GM12878 (cell line): ENCODE measurements around the gene PINLYP. TPM values are rescaled to one million over a fixed set of nuclear protein-coding genes. Genes with fewer than 3 reads are reported as not detected.

Source experiments
- BHLHE40 ChIP-seq, 2 experiments: fragments of 450-650 bp in 1 of 2; IDR thresholded peaks; 2 replicates each; pipeline ENCODE4 v1.6.1; 2011 to 2017; ENCODE audit warnings: low read depth in 2 of 2, borderline replicate concordance in 1 of 2, improper control_type of control experiment in 1 of 2, low read length in 1 of 2, mild to moderate bottlenecking in 1 of 2
- CBFB ChIP-seq: IDR thresholded peaks from 2 replicates; pipeline ENCODE4 v1.6.1; 2016; ENCODE audit warnings: antibody characterized with exemption, low read depth
- CHD4 ChIP-seq: fragments of 200-600 bp; sonication (generic); IDR thresholded peaks from 2 replicates; pipeline ENCODE4 v1.6.1; 2016; ENCODE audit warnings: mild to moderate bottlenecking
- CREB1 ChIP-seq: IDR thresholded peaks from 2 replicates; pipeline ENCODE4 v1.6.1; 2012; ENCODE audit warnings: low read depth, mild to moderate bottlenecking, inconsistent platforms
- CUX1 ChIP-seq: IDR thresholded peaks from 2 replicates; pipeline ENCODE4 v1.6.1; 2012; ENCODE audit warnings: improper control_type of control experiment, low read depth, low read length; ENCODE audit not compliant: insufficient replicate concordance
- EED ChIP-seq: sonication (generic); IDR thresholded peaks from 2 replicates; pipeline ENCODE4 v1.6.1; 2016; ENCODE audit warnings: antibody characterized with exemption, low read depth
- FOXM1 ChIP-seq: IDR thresholded peaks from 2 replicates; pipeline ENCODE4 v1.6.1; 2012; ENCODE audit warnings: low read depth, mild to moderate bottlenecking, inconsistent platforms, low read length, moderate library complexity
- IKZF2 ChIP-seq, 2 experiments: fragments of 450-650 bp; IDR thresholded peaks; 2 replicates each; pipeline ENCODE4 v1.6.1; 2017; ENCODE audit warnings: mild to moderate bottlenecking in 2 of 2, moderate library complexity in 2 of 2
- KAT2A ChIP-seq: conservative IDR thresholded peaks from 2 replicates; pipeline ENCODE4 v1.6.1; 2011; ENCODE audit warnings: low read depth, low read length; ENCODE audit not compliant: control insufficient read depth
- KDM1A ChIP-seq: fragments of 200-600 bp; sonication (generic); IDR thresholded peaks from 2 replicates; pipeline ENCODE4 v1.6.1; 2016; ENCODE audit warnings: borderline replicate concordance
- MEF2B ChIP-seq: fragments of 450-650 bp; IDR thresholded peaks from 2 replicates; pipeline ENCODE4 v1.6.1; 2018; ENCODE audit warnings: mild to moderate bottlenecking, moderate library complexity; ENCODE audit not compliant: partially characterized antibody, poor library complexity, severe bottlenecking
- MTA3 ChIP-seq: IDR thresholded peaks from 2 replicates; pipeline ENCODE4 v1.6.1; 2012; ENCODE audit warnings: low read length, inconsistent platforms, borderline replicate concordance
- NFXL1 ChIP-seq: fragments of 450-650 bp; IDR thresholded peaks from 2 replicates; pipeline ENCODE4 v1.6.1; 2017; ENCODE audit warnings: antibody characterized with exemption, mild to moderate bottlenecking, borderline replicate concordance
- NR2C1 ChIP-seq: fragments of 450-650 bp; IDR thresholded peaks from 2 replicates; pipeline ENCODE4 v1.6.1; 2017; ENCODE audit warnings: antibody characterized with exemption, mild to moderate bottlenecking, moderate library complexity
- NR2C2 ChIP-seq: IDR thresholded peaks from 2 replicates; pipeline ENCODE4 v1.6.1; 2011; ENCODE audit warnings: borderline replicate concordance, low read depth; ENCODE audit not compliant: control insufficient read depth, insufficient read length
- POLR2AphosphoS5 ChIP-seq: IDR thresholded peaks from 2 replicates; pipeline ENCODE4 v1.6.1; 2011; ENCODE audit warnings: mild to moderate bottlenecking, low read length, inconsistent platforms
- SKIL ChIP-seq: fragments of 450-650 bp; IDR thresholded peaks from 2 replicates; pipeline ENCODE4 v1.6.1; 2017; ENCODE audit warnings: mild to moderate bottlenecking, low read depth, inconsistent platforms; ENCODE audit not compliant: poor library complexity, severe bottlenecking
- USF1 ChIP-seq: IDR thresholded peaks from 2 replicates; pipeline ENCODE4 v1.6.1; 2011; ENCODE audit warnings: borderline replicate concordance, low read depth, mild to moderate bottlenecking, moderate library complexity, mixed read lengths, low read length; ENCODE audit not compliant: insufficient read depth; ENCODE audit errors: extremely low read length
- ZNF622 ChIP-seq: fragments of 450-650 bp; IDR thresholded peaks from 2 replicates; pipeline ENCODE4 v1.6.1; 2017; ENCODE audit warnings: mild to moderate bottlenecking, inconsistent platforms
- ZZZ3 ChIP-seq: IDR thresholded peaks from 2 replicates; pipeline ENCODE4 v1.6.1; 2011; ENCODE audit warnings: low read depth; ENCODE audit not compliant: control insufficient read depth, insufficient read length
- polyA plus RNA-seq, 11 experiments: library from polyadenylated mRNA; depleted of rRNA in 4 of 11; unstranded in 6 of 11; stranded (reverse) in 5 of 11; fragments of >200 nt; fragmentation: Nextera tagmentation in 4 of 11; fragmentation: Illumina TruSeq in 1 of 11; extraction: Ambion mirVana in 4 of 11; extraction: Trizol in 1 of 11; gene quantifications; 1 replicate in 1 of 11; 2 replicates in 10 of 11; pipeline versions ENCODE4 v1.2.1 to v1.2.3, GENCODE V29; 2011 to 2016; ENCODE audit warnings: inconsistent platforms in 2 of 11, missing spikeins in 2 of 11, low read depth in 1 of 11
- total RNA-seq, 4 experiments: library from RNA; depleted of rRNA in 3 of 4; stranded (reverse); fragments of >200 nt in 3 of 4; fragmentation: Illumina TruSeq in 1 of 4; extraction: Trizol in 1 of 4; gene quantifications; 2 replicates each; pipeline versions ENCODE4 v1.2.1 to v1.2.3, GENCODE V29; 2013 to 2021
- TF ChIP-seq, protein P1 (sequence below): IDR thresholded peaks from 2 replicates; pipeline ENCODE4 v1.6.1; 2011; ENCODE audit warnings: low read depth, low read length, improper control_type of control experiment, borderline replicate concordance

The PINLYP gene
- total and polyA plus RNA-seq, 10 of the 15 experiments (the other 5 are each of a cell fraction or from before 2014, with no cell fraction given) = 1.0 to 26.9 (median 11.4) TPM

- no peak for TF ChIP-seq SKIL
- TF ChIP-seq CUX1 = no peak
- TF ChIP-seq MTA3 = no peak
- peak; percentile 49 for TF ChIP-seq MEF2B
- TF ChIP-seq NFXL1 = no peak
- TF ChIP-seq, protein P1, sequence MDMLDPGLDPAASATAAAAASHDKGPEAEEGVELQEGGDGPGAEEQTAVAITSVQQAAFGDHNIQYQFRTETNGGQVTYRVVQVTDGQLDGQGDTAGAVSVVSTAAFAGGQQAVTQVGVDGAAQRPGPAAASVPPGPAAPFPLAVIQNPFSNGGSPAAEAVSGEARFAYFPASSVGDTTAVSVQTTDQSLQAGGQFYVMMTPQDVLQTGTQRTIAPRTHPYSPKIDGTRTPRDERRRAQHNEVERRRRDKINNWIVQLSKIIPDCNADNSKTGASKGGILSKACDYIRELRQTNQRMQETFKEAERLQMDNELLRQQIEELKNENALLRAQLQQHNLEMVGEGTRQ = no peak
- TF ChIP-seq USF1 = no peak
- TF ChIP-seq CBFB = no peak
- no peak for TF ChIP-seq ZZZ3
- TF ChIP-seq EED = peak; percentile 70
- TF ChIP-seq KAT2A = no peak
- 0 out of 2 replicates have a peak, but pooled peaks have one; percentile 24 for TF ChIP-seq CREB1
- no peak for TF ChIP-seq FOXM1
- no peak for TF ChIP-seq NR2C1
- TF ChIP-seq IKZF2 (IDR thresholded peaks at IDR 0.05) = peak; percentile 11 to 16; a peak in 1 of 4 replicates
- TF ChIP-seq CHD4 = no peak
- TF ChIP-seq KDM1A = no peak
- TF ChIP-seq ZNF622 = no peak
- no peak for TF ChIP-seq NR2C2
- TF ChIP-seq BHLHE40 (IDR thresholded peaks at IDR 0.05; ENCODE audit: borderline replicate concordance in 1 of 2, low read depth in 2 of 2, low read length in 1 of 2) = peak; percentile 31 to 78; a peak in 3 of 4 replicates
- TF ChIP-seq POLR2AphosphoS5 = peak; percentile 70
Measured at GRCh38 chr19:43619262-43620060, 43.9 kb downstream of the PINLYP start, which contains the start of gene ZNF428 (continued).
